K562 (cell line): Measurements from ENCODE around the gene SUPT3H. TPM values are rescaled to one million over a fixed set of nuclear protein-coding genes. Genes with fewer than 3 reads are reported as not detected.

Experiments
- ARID1B ChIP-seq: fragments of 450-650 bp; IDR thresholded peaks from 2 replicates; pipeline ENCODE4 v1.6.1; 2016; ENCODE audit warnings: antibody characterized with exemption, mild to moderate bottlenecking, inconsistent platforms
- BHLHE40 ChIP-seq: IDR thresholded peaks from 2 replicates; pipeline ENCODE4 v1.6.1; 2011; ENCODE audit warnings: low read length, improper control_type of control experiment
- CBFA2T3 ChIP-seq: fragments of 450-650 bp; IDR thresholded peaks from 2 replicates; pipeline ENCODE4 v1.6.1; 2017
- CTBP1 ChIP-seq: fragments of 450-650 bp; IDR thresholded peaks from 2 replicates; pipeline ENCODE4 v1.6.1; 2016; ENCODE audit warnings: borderline replicate concordance
- EP300 ChIP-seq: IDR thresholded peaks from 2 replicates; pipeline ENCODE4 v1.6.1; 2012; ENCODE audit warnings: low read length, improper control_type of control experiment
- ESRRB ChIP-seq: fragments of 250-450 bp; sonication (Bioruptor Pico); IDR thresholded peaks from 2 replicates; pipeline ENCODE4 v1.5.0; 2020; ENCODE audit warnings: mild to moderate bottlenecking, moderate library complexity, borderline replicate concordance
- FOXA3 ChIP-seq, 2 experiments: fragments of 450-650 bp in 1 of 2; sonication (generic) in 1 of 2; formaldehyde crosslinking; IDR thresholded peaks in 1 of 2; conservative IDR thresholded peaks in 1 of 2; 2 replicates each; pipeline versions ENCODE4 v1.4.0 to v1.8.0; 2020 to 2022; ENCODE audit warnings: mild to moderate bottlenecking in 2 of 2, missing genetic modification reagents in 1 of 2
- HDAC6 ChIP-seq: IDR thresholded peaks from 2 replicates; pipeline ENCODE4 v1.6.1; 2012; ENCODE audit warnings: low read depth, mild to moderate bottlenecking, control low read depth, inconsistent platforms, low read length, moderate library complexity
- HEY1 ChIP-seq: fragments of 250-450 bp; sonication (Bioruptor Pico); IDR thresholded peaks from 2 replicates; pipeline ENCODE4 v1.5.0; 2020; ENCODE audit warnings: mild to moderate bottlenecking, moderate library complexity, borderline replicate concordance
- ILF3 ChIP-seq: fragments of 450-650 bp; IDR thresholded peaks from 2 replicates; pipeline ENCODE4 v1.6.1; 2018; ENCODE audit warnings: antibody characterized with exemption, mild to moderate bottlenecking, moderate library complexity, borderline replicate concordance
- KLF16 ChIP-seq: IDR thresholded peaks from 2 replicates; pipeline ENCODE4 v1.6.1; 2016; ENCODE audit warnings: antibody characterized with exemption
- MCM3 ChIP-seq: fragments of 450-650 bp; IDR thresholded peaks from 2 replicates; pipeline ENCODE4 v1.6.1; 2016
- NFATC3 ChIP-seq: fragments of 450-650 bp; IDR thresholded peaks from 2 replicates; pipeline ENCODE4 v1.6.1; 2017; ENCODE audit warnings: mild to moderate bottlenecking
- PATZ1 ChIP-seq: fragments of 250-450 bp; sonication (Bioruptor Pico); IDR thresholded peaks from 2 replicates; pipeline ENCODE4 v1.5.0; 2020; ENCODE audit warnings: mild to moderate bottlenecking, borderline replicate concordance
- RCOR1 ChIP-seq, 2 experiments: IDR thresholded peaks; 2 replicates each; pipeline ENCODE4 v1.6.1; 2012; ENCODE audit warnings: low read depth in 2 of 2, low read length in 2 of 2, borderline replicate concordance in 1 of 2, improper control_type of control experiment in 1 of 2
- RNF2 ChIP-seq: sonication (generic); IDR thresholded peaks from 2 replicates; pipeline ENCODE4 v1.6.1; 2016
- STAT5A ChIP-seq: IDR thresholded peaks from 2 replicates; pipeline ENCODE4 v1.6.1; 2012; ENCODE audit warnings: low read length, inconsistent platforms, borderline replicate concordance
- TAL1 ChIP-seq: fragments of 450-650 bp; IDR thresholded peaks from 2 replicates; pipeline ENCODE4 v1.6.1; 2016; ENCODE audit warnings: mild to moderate bottlenecking
- TSC22D4 ChIP-seq: fragments of 450-650 bp; IDR thresholded peaks from 2 replicates; pipeline ENCODE4 v1.6.1; 2016; ENCODE audit warnings: missing genetic modification characterization, missing biosample characterization, control low read depth
- ZNF280A ChIP-seq: fragments of 450-650 bp; IDR thresholded peaks from 2 replicates; pipeline ENCODE4 v1.6.1; 2018; ENCODE audit warnings: mild to moderate bottlenecking, low read depth; ENCODE audit not compliant: partially characterized antibody
- ZNF3 ChIP-seq: fragments of 250-450 bp; sonication (Bioruptor Pico); IDR thresholded peaks from 2 replicates; pipeline ENCODE4 v1.5.0; 2021; ENCODE audit warnings: mild to moderate bottlenecking, moderate library complexity
- ZNF639 ChIP-seq, 2 experiments: fragments of 200-800 bp in 1 of 2; sonication (Bioruptor generic) in 1 of 2; sonication (generic) in 1 of 2; formaldehyde crosslinking in 1 of 2; IDR thresholded peaks in 1 of 2; conservative IDR thresholded peaks in 1 of 2; 2 replicates each; pipeline versions ENCODE4 v1.5.0 to v1.6.1; 2016 to 2020; ENCODE audit warnings: missing compliant biosample characterization in 1 of 2, missing genetic modification characterization in 1 of 2, missing genetic modification reagents in 1 of 2
- ZNF766 ChIP-seq: fragments of 200-800 bp; sonication (Bioruptor generic); conservative IDR thresholded peaks from 2 replicates; pipeline ENCODE4 v1.6.1; 2016; ENCODE audit warnings: missing genetic modification characterization, missing compliant biosample characterization
- ZNF79 ChIP-seq: fragments of 250-450 bp; sonication (Bioruptor Pico); IDR thresholded peaks from 2 replicates; pipeline ENCODE4 v1.4.0; 2020; ENCODE audit warnings: low read depth, mild to moderate bottlenecking, moderate library complexity
- polyA plus RNA-seq, 8 experiments: library from polyadenylated mRNA; depleted of rRNA in 4 of 8; stranded (reverse) in 5 of 8; unstranded in 3 of 8; fragments of >200 nt; fragmentation: Nextera tagmentation in 2 of 8; fragmentation: Illumina TruSeq in 1 of 8; extraction: Ambion mirVana in 2 of 8; extraction: Trizol in 1 of 8; gene quantifications; 2 replicates each; pipeline versions ENCODE4 v1.2.1 to v1.2.3, GENCODE V29; 2011 to 2014; ENCODE audit warnings: inconsistent platforms in 1 of 8, missing spikeins in 1 of 8
- total RNA-seq, 7 experiments: library from RNA; depleted of rRNA in 6 of 7; stranded (reverse); fragments of >200 nt in 6 of 7; fragmentation: Illumina TruSeq in 2 of 7; extraction: Trizol in 2 of 7; gene quantifications; 2 replicates each; pipeline versions ENCODE4 v1.2.1 to v1.2.3, GENCODE V29; 2011 to 2021; ENCODE audit warnings: low replicate concordance in 1 of 7
- TF ChIP-seq, protein P1 (sequence below), 2 experiments: fragments of 250-450 bp in 1 of 2; fragments of 450-650 bp in 1 of 2; sonication (Bioruptor Pico) in 1 of 2; IDR thresholded peaks; 2 replicates each; pipeline versions ENCODE4 v1.6.1 to v1.8.0; 2016 to 2021; ENCODE audit warnings: mild to moderate bottlenecking in 2 of 2, moderate library complexity in 2 of 2, missing compliant biosample characterization in 1 of 2, missing genetic modification characterization in 1 of 2

Gene SUPT3H
- total and polyA plus RNA-seq, 9 of the 15 experiments (the other 6 are each of a cell fraction or from before 2014, with no cell fraction given), result 7.2 to 16.3 (median 11.9) TPM

GRCh38 chr6:45156075-45156474 is 221.7 kb downstream of the SUPT3H start (continued):
- TF ChIP-seq ZNF639 (CRISPR knock-in tag; conservative IDR thresholded peaks at IDR 0.05 in 1 of 2, IDR thresholded peaks at IDR 0.05 in 1 of 2) (no peak), ZNF3 (CRISPR knock-in tag) (no peak), STAT5A (peak; percentile 23; the same call in 1 of the 2 replicates), ESRRB (CRISPR knock-in tag) (no peak), TSC22D4 (tag) (no peak), CBFA2T3 (peak; percentile 83), HEY1 (CRISPR knock-in tag) (no peak), EP300 (peak; percentile 50; the same call in 1 of the 2 replicates), RCOR1 (IDR thresholded peaks at IDR 0.05; ENCODE audit: borderline replicate concordance in 1 of 2, low read depth in 2 of 2, low read length in 2 of 2) (peak in 1 of 2 experiments; percentile 66; a peak in 2 of 4 replicates), FOXA3 (CRISPR knock-in tag; conservative IDR thresholded peaks at IDR 0.05 in 1 of 2, IDR thresholded peaks at IDR 0.05 in 1 of 2) (no peak), CTBP1 (peak; percentile 45; the same call in 1 of the 2 replicates), ARID1B (peak; percentile 65), ZNF280A (no peak), ILF3 (no peak), NFATC3 (no peak), MCM3 (no peak), TAL1 (peak; percentile 49), ZNF766 (CRISPR knock-in tag) (no peak), BHLHE40 (no peak), HDAC6 (no peak), PATZ1 (CRISPR knock-in tag) (no peak), ZNF79 (CRISPR knock-in tag) (no peak), RNF2 (0 out of 2 replicates have a peak, but pooled peaks have one; percentile 35), KLF16 (peak; percentile 37; the same call in 1 of the 2 replicates)
- TF ChIP-seq, protein P1, sequence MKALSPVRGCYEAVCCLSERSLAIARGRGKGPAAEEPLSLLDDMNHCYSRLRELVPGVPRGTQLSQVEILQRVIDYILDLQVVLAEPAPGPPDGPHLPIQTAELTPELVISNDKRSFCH (CRISPR knock-in tag; IDR thresholded peaks at IDR 0.05), result no peak
- TF ChIP-seq, protein P1 (tag; IDR thresholded peaks at IDR 0.05), result peak; percentile 35
